GM12878 (cell line): ENCODE data around the gene DNAH3. TPM values are rescaled to one million over a fixed set of nuclear protein-coding genes. Genes with fewer than 3 reads are reported as not detected.

ENCODE experiments used
- ATAC-seq: fragments of 200-7000 bp; cut with Tn5 transposase; 3 replicates; pipeline ENCODE4 v1.9.1; 2020; ENCODE audit warnings: mild to moderate bottlenecking, moderate library complexity
- BruUV-seq: library from RNA; stranded (reverse); fragments of 400-500 nt; replicated peaks from 2 replicates; lab custom pipeline; 2021; lab: Mats Ljungman, UMichigan
- CTCF ChIA-PET: fragments of 300-600 bp; sonication (Branson Sonifier 250); formaldehyde crosslinking; extraction: SDS; loops from one replicate; lab custom pipeline; 2021; ENCODE audit warnings: inconsistent platforms; lab: Yijun Ruan, JAX
- POLR2A ChIA-PET: fragments of 350-600 bp; formaldehyde crosslinking; extraction: SDS; loops from one replicate; lab custom pipeline; 2021; ENCODE audit warnings: inconsistent platforms; lab: Charles Lee
- RAD21 ChIA-PET: fragments of 300-600 bp; sonication (Branson Sonifier 250); formaldehyde crosslinking; loops from one replicate; lab custom pipeline; 2023; ENCODE audit warnings: antibody characterized with exemption; ENCODE audit not compliant: unreplicated experiment; lab: Charles Lee
- SMC1A ChIA-PET: fragments of 300-600 bp; sonication (Branson Sonifier 250); formaldehyde crosslinking; loops from one replicate; lab custom pipeline; 2023; ENCODE audit not compliant: unreplicated experiment, uncharacterized antibody; lab: Charles Lee
- DNase-seq: peaks from one replicate; pipeline ENCODE4 v3.0.0-alpha.2; 2011; ENCODE audit warnings: low read depth, low spot score
- FAIRE-seq: peaks from 3 replicates; lab custom pipeline; 2011; peaks lifted over from hg19 to GRCh38; lab: Jason Lieb, UNC
- H2AFZ ChIP-seq: 2 replicates; pipeline ENCODE4 v1.6.0; 2011; ENCODE audit warnings: low read depth, low read length, control low read depth; ENCODE audit not compliant: control insufficient read depth
- H3K27ac ChIP-seq: 2 replicates; pipeline ENCODE4 v1.5.1; 2011; ENCODE audit warnings: control low read depth; ENCODE audit not compliant: control insufficient read depth, insufficient read depth
- H3K27me3 ChIP-seq, 2 experiments: replicated peaks in 1 of 2; 2 replicates each; pipeline versions ENCODE4 v1.6.0 to v1.6.1; 2011; ENCODE audit warnings: low read length in 1 of 2; ENCODE audit not compliant: control insufficient read depth in 2 of 2, insufficient read depth in 2 of 2
- H3K36me3 ChIP-seq, 2 experiments: 2 replicates each; pipeline ENCODE4 v1.5.1; 2011; ENCODE audit warnings: low read length in 1 of 2; ENCODE audit not compliant: control insufficient read depth in 2 of 2, insufficient read depth in 2 of 2
- H3K4me1 ChIP-seq: 2 replicates; pipeline ENCODE4 v1.6.1; 2011; ENCODE audit warnings: mild to moderate bottlenecking, low read length, moderate library complexity, mixed read lengths; ENCODE audit not compliant: control insufficient read depth, insufficient read depth
- H3K4me2 ChIP-seq: 2 replicates; pipeline ENCODE4 v1.6.0; 2011; ENCODE audit warnings: control low read depth; ENCODE audit not compliant: control insufficient read depth, insufficient read depth
- H3K4me3 ChIP-seq: fragments of 200-600 bp; sonication (generic); 2 replicates; pipeline ENCODE4 v1.5.1; 2016
- H3K79me2 ChIP-seq: 2 replicates; pipeline ENCODE4 v1.6.0; 2011; ENCODE audit warnings: low read length; ENCODE audit not compliant: control insufficient read depth, insufficient read depth
- H3K9ac ChIP-seq: 2 replicates; pipeline ENCODE4 v1.8.0; 2011; ENCODE audit warnings: low read length, control low read depth, mixed read lengths; ENCODE audit not compliant: control insufficient read depth, insufficient read depth
- H3K9me3 ChIP-seq: replicated peaks from 3 replicates; pipeline ENCODE4 v1.5.1; 2011; ENCODE audit warnings: mild to moderate bottlenecking, low read length; ENCODE audit not compliant: control insufficient read depth, insufficient read depth
- H4K20me1 ChIP-seq: 2 replicates; pipeline ENCODE4 v1.6.0; 2011; ENCODE audit not compliant: control insufficient read depth, insufficient read depth
- ATF7 ChIP-seq: fragments of 450-650 bp; IDR thresholded peaks from 2 replicates; pipeline ENCODE4 v1.6.1; 2016; ENCODE audit warnings: low read depth, mild to moderate bottlenecking
- BCLAF1 ChIP-seq: fragments of 450-650 bp; IDR thresholded peaks from 2 replicates; pipeline ENCODE4 v1.6.1; 2017; ENCODE audit warnings: antibody characterized with exemption, mild to moderate bottlenecking, moderate library complexity
- EED ChIP-seq: sonication (generic); IDR thresholded peaks from 2 replicates; pipeline ENCODE4 v1.6.1; 2016; ENCODE audit warnings: antibody characterized with exemption, low read depth
- ETV6 ChIP-seq, 2 experiments: fragments of 450-650 bp in 1 of 2; IDR thresholded peaks in 1 of 2; conservative IDR thresholded peaks in 1 of 2; 2 replicates each; pipeline ENCODE4 v1.6.1; 2014; ENCODE audit warnings: antibody characterized with exemption in 1 of 2, borderline replicate concordance in 1 of 2, low read depth in 1 of 2, mild to moderate bottlenecking in 1 of 2, moderate library complexity in 1 of 2
- FOXK2 ChIP-seq: fragments of 450-650 bp; IDR thresholded peaks from 2 replicates; pipeline ENCODE4 v1.6.1; 2017; ENCODE audit warnings: mild to moderate bottlenecking, moderate library complexity
- FOXM1 ChIP-seq: IDR thresholded peaks from 2 replicates; pipeline ENCODE4 v1.6.1; 2012; ENCODE audit warnings: low read depth, mild to moderate bottlenecking, inconsistent platforms, low read length, moderate library complexity
- GATAD2B ChIP-seq: fragments of 450-650 bp; conservative IDR thresholded peaks from 2 replicates; pipeline ENCODE4 v1.6.1; 2017; ENCODE audit warnings: low read depth, mild to moderate bottlenecking, moderate library complexity
- HDAC2 ChIP-seq: fragments of 200-600 bp; sonication (generic); IDR thresholded peaks from 2 replicates; pipeline ENCODE4 v1.6.1; 2017
- KAT2A ChIP-seq: conservative IDR thresholded peaks from 2 replicates; pipeline ENCODE4 v1.6.1; 2011; ENCODE audit warnings: low read depth, low read length; ENCODE audit not compliant: control insufficient read depth
- MEF2A ChIP-seq: IDR thresholded peaks from 2 replicates; pipeline ENCODE4 v1.6.1; 2011; ENCODE audit warnings: low read depth, mild to moderate bottlenecking, low read length, moderate library complexity; ENCODE audit not compliant: insufficient read depth
- MEF2B ChIP-seq: fragments of 450-650 bp; IDR thresholded peaks from 2 replicates; pipeline ENCODE4 v1.6.1; 2018; ENCODE audit warnings: mild to moderate bottlenecking, moderate library complexity; ENCODE audit not compliant: partially characterized antibody, poor library complexity, severe bottlenecking
- MXI1 ChIP-seq: fragments of 150-350 bp; IDR thresholded peaks from 2 replicates; pipeline ENCODE4 v1.6.1; 2011; ENCODE audit warnings: low read depth, mild to moderate bottlenecking, inconsistent platforms, low read length, improper control_type of control experiment
- NR2C1 ChIP-seq: fragments of 450-650 bp; IDR thresholded peaks from 2 replicates; pipeline ENCODE4 v1.6.1; 2017; ENCODE audit warnings: antibody characterized with exemption, mild to moderate bottlenecking, moderate library complexity
- NR2F1 ChIP-seq: fragments of 450-650 bp; conservative IDR thresholded peaks from 2 replicates; pipeline ENCODE4 v1.6.1; 2017; ENCODE audit warnings: mild to moderate bottlenecking
- RAD51 ChIP-seq: fragments of 450-650 bp; IDR thresholded peaks from 2 replicates; pipeline ENCODE4 v1.6.1; 2016; ENCODE audit warnings: moderate library complexity, mild to moderate bottlenecking, inconsistent platforms
- TARDBP ChIP-seq: IDR thresholded peaks from 2 replicates; pipeline ENCODE4 v1.6.1; 2016; ENCODE audit warnings: borderline replicate concordance
- WGBS: methylation state at CpG from one replicate; pipeline ENCODE4 v1.1.6; 2016; ENCODE audit warnings: low lambda C conversion rate; ENCODE audit not compliant: insufficient replicate concordance, insufficient coverage; ENCODE audit errors: missing lambda C conversion rate; 5-methylcytosine and 5-hydroxymethylcytosine counted together
- in situ Hi-C: fragments of 300-500 bp; cut with MboI; formaldehyde crosslinking; loops from 9 replicates; pipeline ENCODE4 v1.14.3; 2018; ENCODE audit warnings: mixed read lengths
- intact Hi-C: fragments of 100-400 bp; cut with micrococcal nuclease; formaldehyde crosslinking; loops from one replicate; pipeline ENCODE4 v1.14.2; 2022; ENCODE audit not compliant: unreplicated experiment
- polyA plus RNA-seq, 11 experiments: library from polyadenylated mRNA; depleted of rRNA in 4 of 11; unstranded in 6 of 11; stranded (reverse) in 5 of 11; fragments of >200 nt; fragmentation: Nextera tagmentation in 4 of 11; fragmentation: Illumina TruSeq in 1 of 11; extraction: Ambion mirVana in 4 of 11; extraction: Trizol in 1 of 11; gene quantifications; 1 replicate in 1 of 11; 2 replicates in 10 of 11; pipeline versions ENCODE4 v1.2.1 to v1.2.3, GENCODE V29; 2011 to 2016; ENCODE audit warnings: inconsistent platforms in 2 of 11, missing spikeins in 2 of 11, low read depth in 1 of 11
- total RNA-seq, 4 experiments: library from RNA; depleted of rRNA in 3 of 4; stranded (reverse); fragments of >200 nt in 3 of 4; fragmentation: Illumina TruSeq in 1 of 4; extraction: Trizol in 1 of 4; gene quantifications; 2 replicates each; pipeline versions ENCODE4 v1.2.1 to v1.2.3, GENCODE V29; 2013 to 2021
- TF ChIP-seq, protein P1 (sequence below): IDR thresholded peaks from 2 replicates; pipeline ENCODE4 v1.6.1; 2011; ENCODE audit warnings: borderline replicate concordance, low read depth, mild to moderate bottlenecking, moderate library complexity, low read length; ENCODE audit not compliant: insufficient read depth, poor library complexity, severe bottlenecking

Gene DNAH3
- total and polyA plus RNA-seq, 10 of the 15 experiments (the other 5 are each of a cell fraction or from before 2014, with no cell fraction given), result under 0.01 to 0.04 (median 0.04) TPM; not detected in 5

DNA sequence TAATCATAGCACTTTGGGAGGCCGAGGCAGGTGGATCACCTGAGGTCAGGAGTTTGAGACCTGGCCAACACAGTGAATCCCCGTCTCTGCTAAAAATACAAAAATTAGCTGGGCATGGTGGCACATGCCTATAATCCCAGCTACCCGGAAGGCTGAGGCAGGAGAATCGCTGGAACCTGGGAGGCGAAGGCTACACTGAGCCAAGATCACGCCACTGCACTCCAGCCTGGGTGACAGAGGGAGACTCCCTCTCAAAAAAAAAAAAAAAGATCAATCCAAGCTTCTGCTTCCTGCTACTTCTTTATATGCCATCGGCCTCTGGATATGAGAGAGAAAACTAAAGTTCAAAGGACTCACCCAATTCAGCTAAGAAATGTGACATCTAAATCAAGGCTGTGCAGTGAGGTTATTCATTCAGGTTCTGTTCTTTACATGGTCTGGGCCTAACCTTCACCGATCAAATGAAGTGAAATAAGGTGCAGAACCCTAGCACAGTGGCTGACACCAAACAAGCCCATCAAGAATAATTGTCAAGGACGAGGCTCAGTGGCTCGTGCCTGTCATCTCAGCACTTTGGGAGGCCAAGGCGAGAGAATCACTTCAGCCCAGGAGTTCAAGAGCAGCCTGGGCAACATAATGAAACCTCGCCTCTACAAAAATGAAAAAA is 35.1 kb upstream of the DNAH3 start:
- in situ Hi-C loops, result loop anchor here (5.0 kb wide), 2 partner anchors 92 to 372 kb away; partner anchors contain the start of gene CRYM
- no peak overlapping the region for H2AFZ ChIP-seq
- H3K4me3 ChIP-seq, result no peak overlapping the region
- peaks cover 6% of the 10 kb centered on the region; the same call in 2 of the 3 replicates for H3K9me3 ChIP-seq
- SMC1A ChIA-PET, result interaction anchor here (0.7 to 4.4 kb wide), 6 partner anchors 9 to 116 kb away, joined by 3 to 57 read pairs (median 4); partner anchors contain the start of gene LDAF1
- FAIRE-seq (no peak), DNase-seq (no peak), ATAC-seq (no peak)
- H3K4me2 ChIP-seq, result no peak overlapping the region
- RAD21 ChIA-PET, result interaction anchor here (1.4 to 4.9 kb wide), 2 partner anchors 32 to 115 kb away, joined by 3 to 62 read pairs; no protein-coding TSS in a partner anchor
- intact Hi-C loops, result no loop called here
- no peaks in the 10 kb centered on the region for H3K27me3 ChIP-seq
- H4K20me1 ChIP-seq, result no peaks in the 10 kb centered on the region
- H3K79me2 ChIP-seq, result no peaks in the 10 kb centered on the region
- no TSS peak for BruUV-seq
- WGBS, result 74% methylated on average over 12 of the region's 12 CpGs
- H3K4me1 ChIP-seq, result peaks cover 6% of the 10 kb centered on the region
- POLR2A ChIA-PET, result no interaction called here
- CTCF ChIA-PET, result interaction anchor here (0.7 to 5.7 kb wide), 10 partner anchors 16 to 370 kb away, joined by 3 to 75 read pairs (median 4); partner anchors contain the start of gene CRYM
- H3K27ac ChIP-seq, result no peak overlapping the region
- no peak overlapping the region for H3K9ac ChIP-seq
- peaks cover 7 to 9% of the 10 kb centered on the region in 2 experiments; a peak in 3 of 4 replicates for H3K36me3 ChIP-seq
- TF ChIP-seq TARDBP, result no peak
- no peak for TF ChIP-seq EED
- TF ChIP-seq NR2C1, result no peak
- no peak for TF ChIP-seq RAD51
- TF ChIP-seq HDAC2, result no peak
- no peak for TF ChIP-seq MEF2B
- no peak for TF ChIP-seq NR2F1
- no peak for TF ChIP-seq MXI1
- TF ChIP-seq, protein P1, sequence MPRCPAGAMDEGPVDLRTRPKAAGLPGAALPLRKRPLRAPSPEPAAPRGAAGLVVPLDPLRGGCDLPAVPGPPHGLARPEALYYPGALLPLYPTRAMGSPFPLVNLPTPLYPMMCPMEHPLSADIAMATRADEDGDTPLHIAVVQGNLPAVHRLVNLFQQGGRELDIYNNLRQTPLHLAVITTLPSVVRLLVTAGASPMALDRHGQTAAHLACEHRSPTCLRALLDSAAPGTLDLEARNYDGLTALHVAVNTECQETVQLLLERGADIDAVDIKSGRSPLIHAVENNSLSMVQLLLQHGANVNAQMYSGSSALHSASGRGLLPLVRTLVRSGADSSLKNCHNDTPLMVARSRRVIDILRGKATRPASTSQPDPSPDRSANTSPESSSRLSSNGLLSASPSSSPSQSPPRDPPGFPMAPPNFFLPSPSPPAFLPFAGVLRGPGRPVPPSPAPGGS, result no peak
- TF ChIP-seq MEF2A, result no peak
- TF ChIP-seq ATF7, result no peak
- TF ChIP-seq FOXK2, result no peak
- TF ChIP-seq KAT2A, result no peak
- TF ChIP-seq BCLAF1, result no peak
- no peak for TF ChIP-seq FOXM1
- no peak for TF ChIP-seq ETV6 (conservative IDR thresholded peaks at IDR 0.05 in 1 of 2, IDR thresholded peaks at IDR 0.05 in 1 of 2; ENCODE audit: borderline replicate concordance in 1 of 2, low read depth in 1 of 2)
- no peak for TF ChIP-seq GATAD2B
